Left cardiac atrium (tissue), 4 donors: ENCODE results near the gene RNF213. TPM values are rescaled to one million over a fixed set of nuclear protein-coding genes. Genes with fewer than 3 reads are reported as not detected.
"Not testable (repeated sequence)": the region's sequence is repeated elsewhere in the genome, so short reads cannot be mapped to it uniquely, and the experiment has no call there.

ENCODE experiments used
- ATAC-seq, 2 donors: fragments of 200-7000 bp; cut with Tn5 transposase; one replicate each; pipeline ENCODE4 v1.9.1; 2020; ENCODE audit warnings: mild to moderate bottlenecking in 2 of 2, moderate library complexity in 2 of 2
- DNase-seq: peaks from one replicate; pipeline ENCODE4 v3.0.0-alpha.2; 2020
- intact Hi-C, 2 donors: fragments of 100-400 bp; cut with DNase I; formaldehyde crosslinking; loops; one replicate each; pipeline versions ENCODE4 v1.14.1 to v1.15.1; 2022 to 2023
- total RNA-seq, 2 donors: library from RNA; stranded (reverse); fragmentation: NEBNext Ultra II Directional; extraction: Animal tissue kit (Norgen Biotek cat#: 25700); gene quantifications; one replicate each; pipeline ENCODE4 v1.2.1, GENCODE V29; 2021
- donor health status: DM: no; HTN: yes; CAD: no.
- donor health status: DM: no; HTN: yes; CAD: no; lungs with severe emphysema.
- donor health status: DM: yes; HTN: yes; CAD: no.
- donor health status: Dilated cardiomyopathy.

The RNF213 gene
- total RNA-seq, 2 donors from 2014 or later: 43.4 to 48.4 TPM

- intact Hi-C loops: no loop called here
- DNase-seq: no peak
- no peak for ATAC-seq
These were observed 24.7 kb downstream of the RNF213 start for GRCh38 chr17:80285237-80285920.

- intact Hi-C loops: no loop called here
- DNase-seq: no peak
- no peak for ATAC-seq
These were observed 25.9 kb downstream of the RNF213 start for GRCh38 chr17:80286638-80286960.

- intact Hi-C loops: no loop called here
These were observed 26.4 kb downstream of the RNF213 start for GRCh38 chr17:80287038-80287437.

GRCh38 chr17:80287806-80288567, 27.3 kb downstream of the RNF213 start:
- no peak for DNase-seq
- ATAC-seq: no peak
- intact Hi-C loops: no loop called here

More at GRCh38 chr17:80287038-80287437, 26.4 kb downstream of the RNF213 start:
- no peak for DNase-seq
- no peak for ATAC-seq

- ATAC-seq (no peak), DNase-seq (no peak)
- intact Hi-C loops: no loop called here
These were observed 29.0 kb downstream of the RNF213 start for GRCh38 chr17:80289616-80290015.

- DNase-seq (no peak), ATAC-seq (no peak)
- intact Hi-C loops: no loop called here
These were observed 29.5 kb downstream of the RNF213 start for GRCh38 chr17:80290156-80290555.

GRCh38 chr17:80291260-80291659, 30.6 kb downstream of the RNF213 start:
- intact Hi-C loops: no loop called here
- no peak for DNase-seq
- ATAC-seq: no peak

- no peak for ATAC-seq
- intact Hi-C loops: no loop called here
- DNase-seq: no peak
These were observed 31.2 kb downstream of the RNF213 start for GRCh38 chr17:80291691-80292487.

- DNase-seq: no peak
- no peak for ATAC-seq
- intact Hi-C loops: no loop called here
These were observed 31.9 kb downstream of the RNF213 start for GRCh38 chr17:80292521-80292971.

GRCh38 chr17:80294210-80294609, 33.6 kb downstream of the RNF213 start:
- ATAC-seq: peak in 1 of 2 donors; percentile 44
- peak; percentile 15 for DNase-seq
- intact Hi-C loops: no loop called here

- intact Hi-C loops: no loop called here
- DNase-seq: no peak
- ATAC-seq: no peak
These were observed 34.0 kb downstream of the RNF213 start for GRCh38 chr17:80294653-80295052.

GRCh38 chr17:80295146-80295545, 34.5 kb downstream of the RNF213 start:
- intact Hi-C loops: no loop called here
- no peak for DNase-seq
- ATAC-seq: no peak

GRCh38 chr17:80295559-80295958, 34.9 kb downstream of the RNF213 start:
- DNase-seq (no peak), ATAC-seq (no peak)
- intact Hi-C loops: no loop called here

GRCh38 chr17:80296221-80296620, 35.6 kb downstream of the RNF213 start:
- no peak for ATAC-seq
- DNase-seq: peak; percentile 20
- intact Hi-C loops: no loop called here

- ATAC-seq (no peak), DNase-seq (peak; percentile 19)
- intact Hi-C loops: no loop called here
These were observed 37.4 kb downstream of the RNF213 start for GRCh38 chr17:80297996-80298560.

- intact Hi-C loops: loop anchor here in 1 of 2 donors (10.0 kb wide), 1 partner anchor 55 kb away; no protein-coding TSS in a partner anchor
- not testable (repeated sequence) for DNase-seq, ATAC-seq
These were observed 38.9 kb downstream of the RNF213 start for GRCh38 chr17:80299350-80300100.

GRCh38 chr17:80300756-80301155, 40.1 kb downstream of the RNF213 start:
- not testable (repeated sequence) for DNase-seq, ATAC-seq
- intact Hi-C loops: loop anchor here in 1 of 2 donors (10.0 kb wide), 1 partner anchor 54 kb away; no protein-coding TSS in a partner anchor

GRCh38 chr17:80303824-80304223, 43.2 kb downstream of the RNF213 start:
- DNase-seq (no peak), ATAC-seq (no peak)
- intact Hi-C loops: loop anchor here in 1 of 2 donors (10.0 kb wide), 1 partner anchor 51 kb away; no protein-coding TSS in a partner anchor
